HFF-Myc (cell line): ENCODE results near the gene PEX1.

Experiments
- DNase-seq: peaks from one replicate; pipeline ENCODE4 v3.0.0-alpha.2; 2011; ENCODE audit warnings: low read depth; ENCODE audit errors: extremely low read depth
- H3K4me3 ChIP-seq: replicated peaks from 2 replicates; pipeline ENCODE4 v1.5.1; 2011; ENCODE audit warnings: low read depth, mild to moderate bottlenecking, control low read depth, low read length
- TF ChIP-seq, protein P1 (sequence below): IDR thresholded peaks from 2 replicates; pipeline ENCODE4 v1.5.1; 2012; ENCODE audit warnings: mild to moderate bottlenecking, low read depth, low read length, control low read depth; ENCODE audit errors: missing control alignments

PEX1 gene

GRCh38 chr7:92508946-92509345 lies 19.4 kb downstream of the PEX1 start:
- DNase-seq = no peak
- TF ChIP-seq, protein P1, sequence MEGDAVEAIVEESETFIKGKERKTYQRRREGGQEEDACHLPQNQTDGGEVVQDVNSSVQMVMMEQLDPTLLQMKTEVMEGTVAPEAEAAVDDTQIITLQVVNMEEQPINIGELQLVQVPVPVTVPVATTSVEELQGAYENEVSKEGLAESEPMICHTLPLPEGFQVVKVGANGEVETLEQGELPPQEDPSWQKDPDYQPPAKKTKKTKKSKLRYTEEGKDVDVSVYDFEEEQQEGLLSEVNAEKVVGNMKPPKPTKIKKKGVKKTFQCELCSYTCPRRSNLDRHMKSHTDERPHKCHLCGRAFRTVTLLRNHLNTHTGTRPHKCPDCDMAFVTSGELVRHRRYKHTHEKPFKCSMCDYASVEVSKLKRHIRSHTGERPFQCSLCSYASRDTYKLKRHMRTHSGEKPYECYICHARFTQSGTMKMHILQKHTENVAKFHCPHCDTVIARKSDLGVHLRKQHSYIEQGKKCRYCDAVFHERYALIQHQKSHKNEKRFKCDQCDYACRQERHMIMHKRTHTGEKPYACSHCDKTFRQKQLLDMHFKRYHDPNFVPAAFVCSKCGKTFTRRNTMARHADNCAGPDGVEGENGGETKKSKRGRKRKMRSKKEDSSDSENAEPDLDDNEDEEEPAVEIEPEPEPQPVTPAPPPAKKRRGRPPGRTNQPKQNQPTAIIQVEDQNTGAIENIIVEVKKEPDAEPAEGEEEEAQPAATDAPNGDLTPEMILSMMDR = no peak
- H3K4me3 ChIP-seq = no peak overlapping the region

- TF ChIP-seq, protein P1 = no peak
- no peak for DNase-seq
- H3K4me3 ChIP-seq = no peak overlapping the region
Observed at GRCh38 chr7:92506363-92506762, 22.0 kb downstream of the PEX1 start.

- no peak for DNase-seq
- TF ChIP-seq, protein P1 = no peak
- no peak overlapping the region for H3K4me3 ChIP-seq
Observed at GRCh38 chr7:92504563-92504962, 23.8 kb downstream of the PEX1 start.

- no peak overlapping the region for H3K4me3 ChIP-seq
- DNase-seq = no peak
- TF ChIP-seq, protein P1 = no peak
Observed at GRCh38 chr7:92503767-92504166, 24.6 kb downstream of the PEX1 start.

- no peak for DNase-seq
- H3K4me3 ChIP-seq = no peak overlapping the region
- TF ChIP-seq, protein P1 = no peak
Observed at GRCh38 chr7:92498557-92498956, 29.8 kb downstream of the PEX1 start.

DNA sequence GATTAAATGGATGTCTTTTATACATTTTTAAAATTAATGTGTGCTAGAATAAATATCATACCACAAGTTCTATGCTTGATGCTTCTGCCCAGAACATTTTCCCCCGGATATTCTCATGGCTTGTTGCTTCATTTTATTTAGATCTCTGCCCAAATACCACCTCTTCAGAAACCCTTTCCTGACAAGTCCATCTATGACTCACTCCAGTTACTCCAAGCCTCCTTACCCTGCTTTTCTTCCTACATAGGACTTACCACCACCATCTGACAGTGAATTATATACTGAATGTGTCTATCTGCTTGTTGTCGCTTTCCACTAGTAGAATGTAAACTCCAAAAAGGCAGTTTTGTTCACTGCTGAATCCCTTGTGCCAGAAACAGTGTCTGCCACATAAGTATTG lies 31.4 kb downstream of the PEX1 start:
- no peak overlapping the region for H3K4me3 ChIP-seq
- TF ChIP-seq, protein P1 = no peak
- DNase-seq = no peak

- H3K4me3 ChIP-seq = no peak overlapping the region
- DNase-seq = no peak
- TF ChIP-seq, protein P1 = no peak
Observed at GRCh38 chr7:92489634-92490033, 38.7 kb downstream of the PEX1 start.
